GM12878 (cell line): ENCODE data around the gene EFCAB11. TPM values are rescaled to one million over a fixed set of nuclear protein-coding genes. Genes with fewer than 3 reads are reported as not detected.

Experiments used
- ATAC-seq: fragments of 200-7000 bp; cut with Tn5 transposase; 3 replicates; pipeline ENCODE4 v1.9.1; 2020; ENCODE audit warnings: mild to moderate bottlenecking, moderate library complexity
- BruUV-seq: library from RNA; stranded (reverse); fragments of 400-500 nt; replicated peaks from 2 replicates; lab custom pipeline; 2021; lab: Mats Ljungman, UMichigan
- CTCF ChIA-PET: fragments of 300-600 bp; sonication (Branson Sonifier 250); formaldehyde crosslinking; extraction: SDS; loops from one replicate; lab custom pipeline; 2021; ENCODE audit warnings: inconsistent platforms; lab: Yijun Ruan, JAX
- POLR2A ChIA-PET: fragments of 350-600 bp; formaldehyde crosslinking; extraction: SDS; loops from one replicate; lab custom pipeline; 2021; ENCODE audit warnings: inconsistent platforms; lab: Charles Lee
- RAD21 ChIA-PET: fragments of 300-600 bp; sonication (Branson Sonifier 250); formaldehyde crosslinking; loops from one replicate; lab custom pipeline; 2023; ENCODE audit warnings: antibody characterized with exemption; ENCODE audit not compliant: unreplicated experiment; lab: Charles Lee
- SMC1A ChIA-PET: fragments of 300-600 bp; sonication (Branson Sonifier 250); formaldehyde crosslinking; loops from one replicate; lab custom pipeline; 2023; ENCODE audit not compliant: unreplicated experiment, uncharacterized antibody; lab: Charles Lee
- DNase-seq: peaks from one replicate; pipeline ENCODE4 v3.0.0-alpha.2; 2011; ENCODE audit warnings: low read depth, low spot score
- FAIRE-seq: peaks from 3 replicates; lab custom pipeline; 2011; peaks lifted over from hg19 to GRCh38; lab: Jason Lieb, UNC
- H2AFZ ChIP-seq: 2 replicates; pipeline ENCODE4 v1.6.0; 2011; ENCODE audit warnings: low read depth, low read length, control low read depth; ENCODE audit not compliant: control insufficient read depth
- H3K27ac ChIP-seq: 2 replicates; pipeline ENCODE4 v1.5.1; 2011; ENCODE audit warnings: control low read depth; ENCODE audit not compliant: control insufficient read depth, insufficient read depth
- H3K27me3 ChIP-seq, 2 experiments: replicated peaks in 1 of 2; 2 replicates each; pipeline versions ENCODE4 v1.6.0 to v1.6.1; 2011; ENCODE audit warnings: low read length in 1 of 2; ENCODE audit not compliant: control insufficient read depth in 2 of 2, insufficient read depth in 2 of 2
- H3K36me3 ChIP-seq, 2 experiments: 2 replicates each; pipeline ENCODE4 v1.5.1; 2011; ENCODE audit warnings: low read length in 1 of 2; ENCODE audit not compliant: control insufficient read depth in 2 of 2, insufficient read depth in 2 of 2
- H3K4me1 ChIP-seq: 2 replicates; pipeline ENCODE4 v1.6.1; 2011; ENCODE audit warnings: mild to moderate bottlenecking, low read length, moderate library complexity, mixed read lengths; ENCODE audit not compliant: control insufficient read depth, insufficient read depth
- H3K4me2 ChIP-seq: 2 replicates; pipeline ENCODE4 v1.6.0; 2011; ENCODE audit warnings: control low read depth; ENCODE audit not compliant: control insufficient read depth, insufficient read depth
- H3K4me3 ChIP-seq: fragments of 200-600 bp; sonication (generic); 2 replicates; pipeline ENCODE4 v1.5.1; 2016
- H3K79me2 ChIP-seq: 2 replicates; pipeline ENCODE4 v1.6.0; 2011; ENCODE audit warnings: low read length; ENCODE audit not compliant: control insufficient read depth, insufficient read depth
- H3K9ac ChIP-seq: 2 replicates; pipeline ENCODE4 v1.8.0; 2011; ENCODE audit warnings: low read length, control low read depth, mixed read lengths; ENCODE audit not compliant: control insufficient read depth, insufficient read depth
- H3K9me3 ChIP-seq: replicated peaks from 3 replicates; pipeline ENCODE4 v1.5.1; 2011; ENCODE audit warnings: mild to moderate bottlenecking, low read length; ENCODE audit not compliant: control insufficient read depth, insufficient read depth
- H4K20me1 ChIP-seq: 2 replicates; pipeline ENCODE4 v1.6.0; 2011; ENCODE audit not compliant: control insufficient read depth, insufficient read depth
- ATF3 ChIP-seq: IDR thresholded peaks from 2 replicates; pipeline ENCODE4 v1.6.1; 2011; ENCODE audit warnings: low read depth, mild to moderate bottlenecking, low read length, moderate library complexity, borderline replicate concordance; ENCODE audit errors: extremely low read depth
- CTCF ChIP-seq, 3 experiments: IDR thresholded peaks in 2 of 3; conservative IDR thresholded peaks in 1 of 3; 2 replicates each; pipeline ENCODE4 v1.5.1; 2011; ENCODE audit warnings: low read depth in 3 of 3, low read length in 3 of 3, mild to moderate bottlenecking in 3 of 3, control low read depth in 2 of 3, moderate library complexity in 2 of 3, inconsistent platforms in 1 of 3, mixed read lengths in 1 of 3; ENCODE audit not compliant: control insufficient read depth in 2 of 3, insufficient read depth in 1 of 3; ENCODE audit errors: extremely low read depth in 1 of 3
- MEF2B ChIP-seq: fragments of 450-650 bp; IDR thresholded peaks from 2 replicates; pipeline ENCODE4 v1.6.1; 2018; ENCODE audit warnings: mild to moderate bottlenecking, moderate library complexity; ENCODE audit not compliant: partially characterized antibody, poor library complexity, severe bottlenecking
- RAD21 ChIP-seq: IDR thresholded peaks from 2 replicates; pipeline ENCODE4 v1.6.1; 2011; ENCODE audit warnings: mild to moderate bottlenecking, low read depth, low read length, moderate library complexity; ENCODE audit not compliant: insufficient read depth
- RFX5 ChIP-seq: IDR thresholded peaks from 2 replicates; pipeline ENCODE4 v1.6.1; 2011; ENCODE audit warnings: low read depth, low read length, improper control_type of control experiment
- SMC3 ChIP-seq: IDR thresholded peaks from 2 replicates; pipeline ENCODE4 v1.6.1; 2011; ENCODE audit warnings: low read length, improper control_type of control experiment, borderline replicate concordance
- ZNF207 ChIP-seq: fragments of 450-650 bp; IDR thresholded peaks from 2 replicates; pipeline ENCODE4 v1.6.1; 2014; ENCODE audit warnings: antibody characterized with exemption, mild to moderate bottlenecking, borderline replicate concordance
- WGBS: methylation state at CpG from one replicate; pipeline ENCODE4 v1.1.6; 2016; ENCODE audit warnings: low lambda C conversion rate; ENCODE audit not compliant: insufficient replicate concordance, insufficient coverage; ENCODE audit errors: missing lambda C conversion rate; 5-methylcytosine and 5-hydroxymethylcytosine counted together
- in situ Hi-C: fragments of 300-500 bp; cut with MboI; formaldehyde crosslinking; loops from 9 replicates; pipeline ENCODE4 v1.14.3; 2018; ENCODE audit warnings: mixed read lengths
- intact Hi-C: fragments of 100-400 bp; cut with micrococcal nuclease; formaldehyde crosslinking; loops from one replicate; pipeline ENCODE4 v1.14.2; 2022; ENCODE audit not compliant: unreplicated experiment
- polyA plus RNA-seq, 11 experiments: library from polyadenylated mRNA; depleted of rRNA in 4 of 11; unstranded in 6 of 11; stranded (reverse) in 5 of 11; fragments of >200 nt; fragmentation: Nextera tagmentation in 4 of 11; fragmentation: Illumina TruSeq in 1 of 11; extraction: Ambion mirVana in 4 of 11; extraction: Trizol in 1 of 11; gene quantifications; 1 replicate in 1 of 11; 2 replicates in 10 of 11; pipeline versions ENCODE4 v1.2.1 to v1.2.3, GENCODE V29; 2011 to 2016; ENCODE audit warnings: inconsistent platforms in 2 of 11, missing spikeins in 2 of 11, low read depth in 1 of 11
- total RNA-seq, 4 experiments: library from RNA; depleted of rRNA in 3 of 4; stranded (reverse); fragments of >200 nt in 3 of 4; fragmentation: Illumina TruSeq in 1 of 4; extraction: Trizol in 1 of 4; gene quantifications; 2 replicates each; pipeline versions ENCODE4 v1.2.1 to v1.2.3, GENCODE V29; 2013 to 2021

EFCAB11 gene
- total and polyA plus RNA-seq, 10 of the 15 experiments (the other 5 are each of a cell fraction or from before 2014, with no cell fraction given), result 8.6 to 37.4 (median 18.0) TPM

GRCh38 chr14:89973234-89973823, 18.8 kb upstream of the EFCAB11 start:
- DNase-seq (peak; percentile 4), ATAC-seq (peak; percentile 87), FAIRE-seq (peak; percentile 75)
- Histone ChIP-seq H3K36me3 (peaks cover 3 to 28% of the 10 kb centered on the region in 2 experiments; a peak in 3 of 4 replicates), H3K9me3 (no peaks in the 10 kb centered on the region), H3K9ac (no peak overlapping the region), H2AFZ (no peak overlapping the region), H3K79me2 (no peaks in the 10 kb centered on the region), H3K27me3 (no peaks in the 10 kb centered on the region), H3K27ac (no peak overlapping the region), H3K4me2 (no peak overlapping the region), H3K4me1 (no peaks in the 10 kb centered on the region), H4K20me1 (no peaks in the 10 kb centered on the region), H3K4me3 (no peak overlapping the region)
- RAD21 ChIA-PET, result interaction anchor here (0.9 to 2.7 kb wide), 7 partner anchors 8 to 262 kb away, joined by 3 to 24 read pairs (median 3); no protein-coding TSS in a partner anchor
- WGBS, result 61% methylated on average over 7 of the region's 7 CpGs
- BruUV-seq, result no TSS peak
- POLR2A ChIA-PET, result interaction anchor here (0.5 to 1.6 kb wide), 3 partner anchors 14 to 368 kb away, joined by 3 to 10 read pairs (median 4); no protein-coding TSS in a partner anchor
- in situ Hi-C loops, result loop anchor here (10.0 kb wide), 1 partner anchor 261 kb away; no protein-coding TSS in a partner anchor
- SMC1A ChIA-PET, result interaction anchor here (0.6 to 3.2 kb wide), 9 partner anchors 9 to 945 kb away, joined by 3 to 11 read pairs (median 4); no protein-coding TSS in a partner anchor
- CTCF ChIA-PET, result interaction anchor here (0.7 to 5.8 kb wide), 25 partner anchors 8 to 261 kb away, joined by 3 to 65 read pairs (median 4); partner anchors contain the start of gene TDP1
- intact Hi-C loops, result loop anchor here (1.0 to 2.0 kb wide), 2 partner anchors 87 to 262 kb away; partner anchors contain the start of gene KCNK13
- TF ChIP-seq MEF2B (no peak), ATF3 (no peak), RAD21 (peak; percentile 59), SMC3 (peak; percentile 68), CTCF (IDR thresholded peaks at IDR 0.05 in 2 of 3, conservative IDR thresholded peaks at IDR 0.05 in 1 of 3; ENCODE audit: control insufficient read depth in 2 of 3, extremely low read depth in 1 of 3, insufficient read depth in 1 of 3, low read depth in 3 of 3, low read length in 3 of 3) (peak; percentile 71 to 87 (median 84)), ZNF207 (no peak), RFX5 (no peak)
- TF ChIP-seq, all 136 proteins: peak for 3
